ENCODE measurements around the gene KCNMA1. TPM values are rescaled to one million over a fixed set of nuclear protein-coding genes. Genes with fewer than 3 reads are reported as not detected.

Gene KCNMA1
- total and polyA plus RNA-seq, 2 donors from 2014 or later = 4.2 to 8.9 TPM

DNA sequence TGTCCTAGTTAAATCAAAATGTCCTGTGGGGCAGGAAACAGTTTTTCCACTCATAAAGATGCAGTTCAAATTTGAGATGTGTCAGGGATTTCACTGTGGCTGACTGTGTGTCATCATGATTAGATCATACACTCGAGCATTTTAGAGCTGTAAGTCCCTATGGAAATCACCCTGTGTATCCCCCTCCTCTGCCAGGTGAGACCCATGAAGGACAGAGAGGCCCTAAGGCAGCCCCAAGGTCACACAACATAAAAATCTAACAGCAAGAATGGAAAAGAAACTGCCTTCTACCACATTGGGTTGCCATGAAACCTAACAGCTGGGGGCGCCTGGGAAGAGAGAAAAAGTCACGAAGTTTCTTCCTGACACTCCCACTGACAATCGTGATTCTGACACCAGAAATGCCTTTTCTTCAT is 135.8 kb downstream of the KCNMA1 start:
- Histone ChIP-seq H3K9ac (ENCODE audit: low read length in 3 of 3) (no peak overlapping the region), H3K9me3 (ENCODE audit: control insufficient read depth in 2 of 3, insufficient read depth in 1 of 3, low read length in 3 of 3) (no peaks in the 10 kb centered on the region), H3K36me3 (ENCODE audit: control insufficient read depth in 2 of 3, insufficient read depth in 3 of 3, low read length in 3 of 3) (no peaks in the 10 kb centered on the region), H3K4me3 (ENCODE audit: low read length in 3 of 3) (no peak overlapping the region), H3K27me3 (ENCODE audit: control insufficient read depth, insufficient read depth, low read length) (no peaks in the 10 kb centered on the region), H3K27ac (ENCODE audit: low read depth in 2 of 2, low read length in 2 of 2) (peak overlapping the region in 1 of 2 donors; percentile 12), H3K4me1 (ENCODE audit: control insufficient read depth in 2 of 3, insufficient read depth in 2 of 3, low read depth in 1 of 3, low read length in 3 of 3) (peaks cover 0 to 5% (median 5%) of the 10 kb centered on the region in 3 donors)
- TF ChIP-seq, protein P1, sequence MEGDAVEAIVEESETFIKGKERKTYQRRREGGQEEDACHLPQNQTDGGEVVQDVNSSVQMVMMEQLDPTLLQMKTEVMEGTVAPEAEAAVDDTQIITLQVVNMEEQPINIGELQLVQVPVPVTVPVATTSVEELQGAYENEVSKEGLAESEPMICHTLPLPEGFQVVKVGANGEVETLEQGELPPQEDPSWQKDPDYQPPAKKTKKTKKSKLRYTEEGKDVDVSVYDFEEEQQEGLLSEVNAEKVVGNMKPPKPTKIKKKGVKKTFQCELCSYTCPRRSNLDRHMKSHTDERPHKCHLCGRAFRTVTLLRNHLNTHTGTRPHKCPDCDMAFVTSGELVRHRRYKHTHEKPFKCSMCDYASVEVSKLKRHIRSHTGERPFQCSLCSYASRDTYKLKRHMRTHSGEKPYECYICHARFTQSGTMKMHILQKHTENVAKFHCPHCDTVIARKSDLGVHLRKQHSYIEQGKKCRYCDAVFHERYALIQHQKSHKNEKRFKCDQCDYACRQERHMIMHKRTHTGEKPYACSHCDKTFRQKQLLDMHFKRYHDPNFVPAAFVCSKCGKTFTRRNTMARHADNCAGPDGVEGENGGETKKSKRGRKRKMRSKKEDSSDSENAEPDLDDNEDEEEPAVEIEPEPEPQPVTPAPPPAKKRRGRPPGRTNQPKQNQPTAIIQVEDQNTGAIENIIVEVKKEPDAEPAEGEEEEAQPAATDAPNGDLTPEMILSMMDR (IDR thresholded peaks at IDR 0.05; ENCODE audit: borderline replicate concordance, extremely low read depth, insufficient read depth) = no peak
- FAIRE-seq (no peak), DNase-seq (no peak)
- intact Hi-C loops (cut with DNase I) = no loop called here

DNA sequence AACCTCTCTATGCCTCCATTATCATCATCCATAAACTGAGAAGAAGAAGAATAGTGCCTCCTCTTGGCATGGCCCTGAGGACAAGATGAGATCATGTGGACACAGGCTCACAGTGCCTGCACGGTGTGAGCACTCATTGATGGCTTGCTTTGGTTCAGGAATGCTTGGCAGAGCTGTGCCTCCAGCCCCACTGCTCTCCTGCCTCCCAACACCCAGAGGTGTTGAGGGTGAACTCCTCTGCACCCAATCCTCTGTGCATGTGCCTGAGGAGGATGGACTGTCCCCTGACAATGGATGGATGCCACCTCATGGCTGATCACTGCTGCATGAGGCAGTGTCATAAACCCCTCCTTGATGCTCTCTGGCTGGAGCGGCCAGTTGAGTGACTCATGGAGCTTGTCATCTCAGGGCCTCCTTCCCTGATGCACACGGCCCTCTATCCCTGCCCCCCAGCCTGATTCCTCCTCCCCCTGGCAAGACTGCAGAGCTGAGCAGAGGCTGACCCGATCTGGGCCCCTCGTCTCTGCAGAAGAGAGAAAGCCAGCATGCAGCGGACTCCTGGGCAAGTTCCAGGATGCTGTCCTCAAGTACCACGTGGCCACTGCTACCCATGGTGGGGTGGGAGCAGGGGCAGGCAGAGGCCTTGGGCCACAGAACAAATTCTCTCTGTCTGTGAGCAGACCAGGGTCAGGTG is 136.3 kb downstream of the KCNMA1 start:
- peak in 2 of 5 donors; percentile 50 to 75 for DNase-seq
- no peaks in the 10 kb centered on the region for H3K36me3 ChIP-seq (ENCODE audit: control insufficient read depth in 2 of 3, insufficient read depth in 3 of 3, low read length in 3 of 3)
- peak overlapping the region in 1 of 2 donors; percentile 12 for H3K27ac ChIP-seq (ENCODE audit: low read depth in 2 of 2, low read length in 2 of 2)
- TF ChIP-seq, protein P1 (IDR thresholded peaks at IDR 0.05; ENCODE audit: borderline replicate concordance, extremely low read depth, insufficient read depth) = no peak
- no peak overlapping the region for H3K4me3 ChIP-seq (ENCODE audit: low read length in 3 of 3)
- H3K9ac ChIP-seq (ENCODE audit: low read length in 3 of 3) = no peak overlapping the region
- intact Hi-C loops (cut with DNase I) = no loop called here
- H3K9me3 ChIP-seq (ENCODE audit: control insufficient read depth in 2 of 3, insufficient read depth in 1 of 3, low read length in 3 of 3) = no peaks in the 10 kb centered on the region
- peaks cover 0 to 5% (median 5%) of the 10 kb centered on the region in 3 donors for H3K4me1 ChIP-seq (ENCODE audit: control insufficient read depth in 2 of 3, insufficient read depth in 2 of 3, low read depth in 1 of 3, low read length in 3 of 3)
- FAIRE-seq = no peak
- H3K27me3 ChIP-seq (ENCODE audit: control insufficient read depth, insufficient read depth, low read length) = no peaks in the 10 kb centered on the region

DNA sequence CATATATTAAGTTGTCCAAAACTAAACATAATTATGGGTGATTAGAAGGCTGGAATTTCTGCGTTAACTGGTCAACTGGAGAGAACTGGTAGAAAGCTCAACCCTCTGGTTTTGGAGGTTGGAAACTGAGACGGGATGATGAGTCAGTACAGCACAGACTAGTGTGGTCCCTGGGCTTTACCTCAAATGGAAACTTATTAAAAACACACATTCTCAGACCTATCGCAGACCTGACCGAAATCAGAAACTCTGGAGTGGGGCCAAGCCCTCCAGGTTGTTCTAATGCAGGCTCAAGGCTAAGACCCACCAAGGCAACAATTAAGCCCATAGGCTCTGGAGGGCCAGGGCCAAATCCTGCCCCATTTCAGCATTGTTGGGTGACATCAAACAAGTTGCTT is 136.9 kb downstream of the KCNMA1 start:
- no peaks in the 10 kb centered on the region for H3K27me3 ChIP-seq (ENCODE audit: control insufficient read depth, insufficient read depth, low read length)
- FAIRE-seq (no peak), DNase-seq (no peak)
- TF ChIP-seq, protein P1 (IDR thresholded peaks at IDR 0.05; ENCODE audit: borderline replicate concordance, extremely low read depth, insufficient read depth) = no peak
- H3K36me3 ChIP-seq (ENCODE audit: control insufficient read depth in 2 of 3, insufficient read depth in 3 of 3, low read length in 3 of 3) = no peaks in the 10 kb centered on the region
- intact Hi-C loops (cut with DNase I) = no loop called here
- no peak overlapping the region for H3K9ac ChIP-seq (ENCODE audit: low read length in 3 of 3)
- H3K4me1 ChIP-seq (ENCODE audit: control insufficient read depth in 2 of 3, insufficient read depth in 2 of 3, low read depth in 1 of 3, low read length in 3 of 3) = peaks cover 0 to 5% (median 5%) of the 10 kb centered on the region in 3 donors
- H3K27ac ChIP-seq (ENCODE audit: low read depth in 2 of 2, low read length in 2 of 2) = no peak overlapping the region
- no peaks in the 10 kb centered on the region for H3K9me3 ChIP-seq (ENCODE audit: control insufficient read depth in 2 of 3, insufficient read depth in 1 of 3, low read length in 3 of 3)
- H3K4me3 ChIP-seq (ENCODE audit: low read length in 3 of 3) = no peak overlapping the region

All from kidney (tissue), 14 donors.